Activated T-cell treated with anti-CD3 and anti-CD28 coated beads for 4 hours (primary cell): ENCODE results near the gene SGSM2.
"Not testable (repeated sequence)": the region's sequence is repeated elsewhere in the genome, so short reads cannot be mapped to it uniquely, and the experiment has no call there.

Experiments
- DNase-seq: peaks from one replicate; pipeline ENCODE4 v3.0.0-alpha.2; 2020

The SGSM2 gene

GRCh38 chr17:2336852-2337543, at the start of gene SGSM2:
Gene SGSM2, plus strand, starts transcription at chr17:2337501. Its CDS starts 188 bp downstream, at chr17:2337689.
- peak; percentile 48 for DNase-seq

GRCh38 chr17:2289878-2290478, 47.3 kb upstream of the SGSM2 start:
- DNase-seq = no peak

GRCh38 chr17:2292100-2292499, 45.2 kb upstream of the SGSM2 start:
- no peak for DNase-seq

DNA sequence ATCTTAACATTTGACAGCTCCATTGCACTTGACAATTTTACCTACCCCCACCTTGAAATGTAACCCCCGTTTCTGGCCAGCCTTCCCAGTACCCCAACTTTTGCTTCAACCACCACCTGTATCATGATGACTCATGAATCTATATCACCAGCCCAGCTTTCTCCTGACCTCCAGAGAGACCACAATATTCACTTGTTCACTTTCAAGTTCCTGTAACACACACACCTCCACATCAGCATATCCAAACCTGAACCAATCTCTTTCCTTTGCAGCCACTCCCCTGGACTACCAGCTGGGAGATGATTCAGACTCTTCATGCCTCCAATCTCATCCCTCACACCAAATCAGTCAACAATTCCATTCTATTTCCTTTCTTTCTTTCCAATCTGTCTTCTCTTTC, 41.7 kb upstream of the SGSM2 start:
- DNase-seq = no peak

GRCh38 chr17:2297023-2297422, 40.3 kb upstream of the SGSM2 start:
- no peak for DNase-seq

- DNase-seq = no peak
Observed at GRCh38 chr17:2299136-2299535, 38.2 kb upstream of the SGSM2 start.

DNA sequence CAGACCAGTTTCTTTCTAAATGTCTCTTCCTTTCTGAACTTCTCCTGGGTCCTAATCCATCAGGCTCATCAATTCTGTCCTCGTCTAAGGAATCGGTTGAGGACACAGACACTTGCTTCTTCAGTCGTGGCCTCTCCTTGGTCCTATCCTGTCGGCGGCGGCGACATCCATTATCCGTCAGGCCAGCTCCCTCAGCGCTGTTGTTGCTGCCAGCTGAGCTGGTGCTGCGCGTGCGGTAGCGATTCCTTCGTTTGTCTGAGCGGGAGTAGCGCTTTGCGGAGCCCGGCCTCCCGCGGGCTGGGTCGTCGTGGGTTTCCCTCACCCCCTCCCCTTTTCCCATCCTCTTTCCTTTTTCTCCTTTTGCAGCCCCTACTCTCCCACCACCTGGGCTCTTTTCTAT, 37.5 kb upstream of the SGSM2 start:
- no peak for DNase-seq

- DNase-seq = no peak
Observed at GRCh38 chr17:2302778-2303203, 34.5 kb upstream of the SGSM2 start.

GRCh38 chr17:2303204-2304188, 33.8 kb upstream of the SGSM2 start, which contains the start of the genes SMG6 and SRR:
Gene SMG6, minus strand, starts transcription at chr17:2303785. Its CDS starts 65 bp downstream, at chr17:2303720.
Gene SRR, plus strand, starts transcription at chr17:2303950. Its CDS starts 11,611 bp downstream, at chr17:2315561.
- peak; percentile 94 for DNase-seq

GRCh38 chr17:2304931-2305330, 32.4 kb upstream of the SGSM2 start:
- no peak for DNase-seq

- DNase-seq = no peak
Observed at GRCh38 chr17:2309338-2310154, 27.8 kb upstream of the SGSM2 start.

- DNase-seq = no peak
Observed at GRCh38 chr17:2312736-2313135, 24.6 kb upstream of the SGSM2 start.

DNA sequence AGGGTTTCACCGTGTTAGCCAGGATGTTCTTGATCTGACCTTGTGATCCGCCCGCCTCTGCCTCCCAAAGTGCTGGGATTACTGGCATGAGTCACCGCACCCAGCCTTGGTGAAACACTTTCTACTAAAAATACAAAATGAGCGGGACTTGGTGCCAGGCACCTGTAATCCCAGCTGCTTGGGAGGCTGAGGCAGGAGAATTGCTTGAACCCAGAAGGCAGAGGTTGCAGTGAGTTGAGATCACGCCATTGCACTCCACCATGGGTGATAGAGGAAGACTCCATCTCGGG, 20.4 kb upstream of the SGSM2 start:
- DNase-seq = not testable (repeated sequence)

GRCh38 chr17:2317796-2318195, 19.5 kb upstream of the SGSM2 start:
- DNase-seq = no peak

GRCh38 chr17:2319051-2319450, 18.2 kb upstream of the SGSM2 start:
- DNase-seq = no peak

DNA sequence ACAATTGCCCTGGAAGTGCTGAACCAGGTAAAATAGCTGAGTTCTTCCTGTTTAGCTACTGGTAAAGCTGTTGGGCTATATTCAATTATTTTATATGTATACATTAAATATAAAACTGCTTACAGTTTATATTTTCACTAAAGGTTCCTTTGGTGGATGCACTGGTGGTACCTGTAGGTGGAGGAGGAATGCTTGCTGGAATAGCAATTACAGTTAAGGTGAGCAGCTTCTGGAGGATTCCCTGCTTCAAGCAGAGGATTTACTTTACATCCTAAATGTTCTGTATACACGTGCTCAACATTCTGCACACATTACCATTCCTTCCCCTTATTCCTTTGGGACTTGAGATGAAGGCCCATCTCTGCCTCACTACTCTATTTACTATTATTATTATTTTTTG, 15.9 kb upstream of the SGSM2 start:
- DNase-seq = no peak

- no peak for DNase-seq
Observed at GRCh38 chr17:2323629-2324314, 13.5 kb upstream of the SGSM2 start.

DNA sequence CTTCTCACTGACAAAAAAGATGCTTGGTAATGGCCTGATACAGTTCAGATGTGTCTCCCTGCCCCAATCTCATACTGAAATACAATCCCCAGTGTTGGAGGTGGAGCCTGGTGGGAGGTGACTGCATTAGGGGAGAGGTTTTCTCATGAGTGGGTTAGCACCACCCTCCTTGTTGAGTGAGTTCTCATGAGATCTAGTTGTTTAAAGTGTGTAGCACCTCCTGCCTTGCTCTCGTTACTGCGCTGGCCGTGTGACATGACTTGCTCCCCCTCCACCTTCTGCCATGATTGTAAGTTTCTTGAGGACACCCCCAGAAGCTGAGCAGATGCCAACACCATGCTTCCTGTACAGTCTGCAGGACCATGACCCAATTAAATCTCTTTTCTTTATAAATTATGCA, 6.0 kb upstream of the SGSM2 start:
- DNase-seq = no peak

GRCh38 chr17:2335726-2336214, 1.5 kb upstream of the SGSM2 start:
- no peak for DNase-seq

- DNase-seq = peak; percentile 87
Observed at GRCh38 chr17:2336215-2336851, 968 bp upstream of the SGSM2 start, which contains the start of gene TSR1. Gene TSR1, minus strand, starts transcription at chr17:2336457. Its CDS starts 30 bp downstream, at chr17:2336427.
